ENCODE measurements around the gene CARD11. TPM values are rescaled to one million over a fixed set of nuclear protein-coding genes. Genes with fewer than 3 reads are reported as not detected.

Gene CARD11
- total RNA-seq, 1 experiment from 2014 or later: 0.57 TPM

DNA sequence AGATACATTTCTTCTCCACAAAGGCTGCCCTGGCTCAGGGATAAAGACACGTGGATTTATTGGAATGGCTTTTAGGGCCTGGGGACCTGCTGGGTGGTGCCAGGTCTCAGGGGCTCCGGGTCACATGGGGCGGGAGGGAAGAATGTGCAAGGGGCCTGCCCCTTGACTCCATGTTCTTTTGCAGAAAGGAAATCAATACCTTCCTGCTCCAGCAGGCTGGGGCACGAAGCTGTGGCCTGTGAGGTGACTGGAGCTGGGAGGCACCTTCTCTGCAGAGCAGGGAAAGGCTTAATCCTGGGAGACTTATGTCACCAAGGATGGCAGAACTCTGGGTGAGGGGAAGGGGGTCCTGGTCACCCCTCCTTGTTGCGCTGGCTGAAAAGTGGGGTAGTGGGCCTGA lies 157.3 kb downstream of the CARD11 start:
- DNase-seq (ENCODE audit: low read depth, low spot score) (no peak), ATAC-seq (peak; percentile 39; the same call in 1 of the 2 replicates)
- H3K4me1 ChIP-seq (ENCODE audit: control insufficient read depth in 1 of 2, insufficient read depth in 2 of 2, low read length in 2 of 2): no peaks in the 10 kb centered on the region
- no peaks in the 10 kb centered on the region for H3K9me3 ChIP-seq (ENCODE audit: control insufficient read depth in 1 of 2, insufficient read depth in 1 of 2, low read depth in 1 of 2, low read length in 2 of 2)
- no peaks in the 10 kb centered on the region for H3K79me2 ChIP-seq (ENCODE audit: insufficient read depth, low read length)
- H3K9ac ChIP-seq (ENCODE audit: low read length): no peak overlapping the region
- no TSS peak for BruUV-seq (replicated peaks)
- H3K27me3 ChIP-seq (ENCODE audit: insufficient read depth, low read length): no peaks in the 10 kb centered on the region
- H3K4me3 ChIP-seq (replicated peaks in 1 of 2; ENCODE audit: low read depth in 1 of 2, low read length in 2 of 2): no peak overlapping the region
- H3K9me2 ChIP-seq (ENCODE audit: insufficient read depth): no peaks in the 10 kb centered on the region
- intact Hi-C loops (cut with micrococcal nuclease): loop anchor here (2.0 to 5.0 kb wide), 3 partner anchors 786 to 1591 kb away; no protein-coding TSS in a partner anchor
- RAD21 ChIA-PET (ENCODE audit: low non-redundant PET in 1 of 2, low total read pairs in 2 of 2, uncharacterized antibody in 2 of 2, unreplicated experiment in 2 of 2): no interaction called here
- POLR2A ChIA-PET: no interaction called here
- no peak overlapping the region for H3K27ac ChIP-seq (ENCODE audit: low read depth, low read length)
- H3K36me3 ChIP-seq (ENCODE audit: control insufficient read depth in 1 of 2, insufficient read depth in 2 of 2, low read length in 2 of 2): no peaks in the 10 kb centered on the region
- TF ChIP-seq SIN3A (IDR thresholded peaks at IDR 0.05; ENCODE audit: low read depth) (no peak), ZNF274 (IDR thresholded peaks at IDR 0.05; ENCODE audit: low read depth, low read length) (no peak), EZH2 (IDR thresholded peaks at IDR 0.05) (no peak), EZH2phosphoT487 (IDR thresholded peaks at IDR 0.05; ENCODE audit: borderline replicate concordance) (no peak), ELF1 (IDR thresholded peaks at IDR 0.05; ENCODE audit: borderline replicate concordance, low read depth) (no peak), POLR2A (IDR thresholded peaks at IDR 0.05; ENCODE audit: borderline replicate concordance, extremely low read depth, insufficient read depth, insufficient read length) (no peak), POLR2AphosphoS5 (IDR thresholded peaks at IDR 0.05; ENCODE audit: low read depth, low read length) (no peak), CEBPB (IDR thresholded peaks at IDR 0.05; ENCODE audit: low read depth) (no peak), FOSL1 (IDR thresholded peaks at IDR 0.05; ENCODE audit: low read depth) (no peak), TCF7L2 (IDR thresholded peaks at IDR 0.05; ENCODE audit: borderline replicate concordance, extremely low read depth, insufficient read depth, insufficient read length) (no peak), JUND (IDR thresholded peaks at IDR 0.05) (no peak), ZFX (IDR thresholded peaks at IDR 0.05) (no peak), EGR1 (IDR thresholded peaks at IDR 0.05; ENCODE audit: low read depth) (no peak), SRF (IDR thresholded peaks at IDR 0.05; ENCODE audit: low read depth) (no peak)
- TF ChIP-seq, protein P1, sequence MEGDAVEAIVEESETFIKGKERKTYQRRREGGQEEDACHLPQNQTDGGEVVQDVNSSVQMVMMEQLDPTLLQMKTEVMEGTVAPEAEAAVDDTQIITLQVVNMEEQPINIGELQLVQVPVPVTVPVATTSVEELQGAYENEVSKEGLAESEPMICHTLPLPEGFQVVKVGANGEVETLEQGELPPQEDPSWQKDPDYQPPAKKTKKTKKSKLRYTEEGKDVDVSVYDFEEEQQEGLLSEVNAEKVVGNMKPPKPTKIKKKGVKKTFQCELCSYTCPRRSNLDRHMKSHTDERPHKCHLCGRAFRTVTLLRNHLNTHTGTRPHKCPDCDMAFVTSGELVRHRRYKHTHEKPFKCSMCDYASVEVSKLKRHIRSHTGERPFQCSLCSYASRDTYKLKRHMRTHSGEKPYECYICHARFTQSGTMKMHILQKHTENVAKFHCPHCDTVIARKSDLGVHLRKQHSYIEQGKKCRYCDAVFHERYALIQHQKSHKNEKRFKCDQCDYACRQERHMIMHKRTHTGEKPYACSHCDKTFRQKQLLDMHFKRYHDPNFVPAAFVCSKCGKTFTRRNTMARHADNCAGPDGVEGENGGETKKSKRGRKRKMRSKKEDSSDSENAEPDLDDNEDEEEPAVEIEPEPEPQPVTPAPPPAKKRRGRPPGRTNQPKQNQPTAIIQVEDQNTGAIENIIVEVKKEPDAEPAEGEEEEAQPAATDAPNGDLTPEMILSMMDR (IDR thresholded peaks at IDR 0.05 in 2 of 3, conservative IDR thresholded peaks at IDR 0.05 in 1 of 3; ENCODE audit: borderline replicate concordance in 1 of 3, insufficient read depth in 1 of 3, low read depth in 2 of 3, low read length in 2 of 3): no peak
- TF ChIP-seq, protein P2, sequence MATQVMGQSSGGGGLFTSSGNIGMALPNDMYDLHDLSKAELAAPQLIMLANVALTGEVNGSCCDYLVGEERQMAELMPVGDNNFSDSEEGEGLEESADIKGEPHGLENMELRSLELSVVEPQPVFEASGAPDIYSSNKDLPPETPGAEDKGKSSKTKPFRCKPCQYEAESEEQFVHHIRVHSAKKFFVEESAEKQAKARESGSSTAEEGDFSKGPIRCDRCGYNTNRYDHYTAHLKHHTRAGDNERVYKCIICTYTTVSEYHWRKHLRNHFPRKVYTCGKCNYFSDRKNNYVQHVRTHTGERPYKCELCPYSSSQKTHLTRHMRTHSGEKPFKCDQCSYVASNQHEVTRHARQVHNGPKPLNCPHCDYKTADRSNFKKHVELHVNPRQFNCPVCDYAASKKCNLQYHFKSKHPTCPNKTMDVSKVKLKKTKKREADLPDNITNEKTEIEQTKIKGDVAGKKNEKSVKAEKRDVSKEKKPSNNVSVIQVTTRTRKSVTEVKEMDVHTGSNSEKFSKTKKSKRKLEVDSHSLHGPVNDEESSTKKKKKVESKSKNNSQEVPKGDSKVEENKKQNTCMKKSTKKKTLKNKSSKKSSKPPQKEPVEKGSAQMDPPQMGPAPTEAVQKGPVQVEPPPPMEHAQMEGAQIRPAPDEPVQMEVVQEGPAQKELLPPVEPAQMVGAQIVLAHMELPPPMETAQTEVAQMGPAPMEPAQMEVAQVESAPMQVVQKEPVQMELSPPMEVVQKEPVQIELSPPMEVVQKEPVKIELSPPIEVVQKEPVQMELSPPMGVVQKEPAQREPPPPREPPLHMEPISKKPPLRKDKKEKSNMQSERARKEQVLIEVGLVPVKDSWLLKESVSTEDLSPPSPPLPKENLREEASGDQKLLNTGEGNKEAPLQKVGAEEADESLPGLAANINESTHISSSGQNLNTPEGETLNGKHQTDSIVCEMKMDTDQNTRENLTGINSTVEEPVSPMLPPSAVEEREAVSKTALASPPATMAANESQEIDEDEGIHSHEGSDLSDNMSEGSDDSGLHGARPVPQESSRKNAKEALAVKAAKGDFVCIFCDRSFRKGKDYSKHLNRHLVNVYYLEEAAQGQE (IDR thresholded peaks at IDR 0.05; ENCODE audit: low read depth): no peak
- no peaks in the 10 kb centered on the region for H4K20me1 ChIP-seq (ENCODE audit: insufficient read depth)
- H2AFZ ChIP-seq (ENCODE audit: low read depth, low read length, poor library complexity, severe bottlenecking): no peak overlapping the region
- H3K4me2 ChIP-seq (ENCODE audit: low read length): no peak overlapping the region
- CTCF ChIA-PET: interaction anchor here (0.9 to 1.6 kb wide), 4 partner anchors 124 to 787 kb away, joined by 3 to 8 read pairs (median 3); no protein-coding TSS in a partner anchor
